DMS153 treated with DMSO at 0.1 percent for 48 hours (cell line): ENCODE results near the gene MSX2.
"Not testable (repeated sequence)": the region's sequence is repeated elsewhere in the genome, so short reads cannot be mapped to it uniquely, and the experiment has no call there.

ENCODE experiments used
- DNase-seq: peaks from one replicate; lab custom pipeline; 2025; ENCODE audit not compliant: unreplicated experiment; lab: John Stamatoyannopoulos, UW

Gene MSX2

DNA sequence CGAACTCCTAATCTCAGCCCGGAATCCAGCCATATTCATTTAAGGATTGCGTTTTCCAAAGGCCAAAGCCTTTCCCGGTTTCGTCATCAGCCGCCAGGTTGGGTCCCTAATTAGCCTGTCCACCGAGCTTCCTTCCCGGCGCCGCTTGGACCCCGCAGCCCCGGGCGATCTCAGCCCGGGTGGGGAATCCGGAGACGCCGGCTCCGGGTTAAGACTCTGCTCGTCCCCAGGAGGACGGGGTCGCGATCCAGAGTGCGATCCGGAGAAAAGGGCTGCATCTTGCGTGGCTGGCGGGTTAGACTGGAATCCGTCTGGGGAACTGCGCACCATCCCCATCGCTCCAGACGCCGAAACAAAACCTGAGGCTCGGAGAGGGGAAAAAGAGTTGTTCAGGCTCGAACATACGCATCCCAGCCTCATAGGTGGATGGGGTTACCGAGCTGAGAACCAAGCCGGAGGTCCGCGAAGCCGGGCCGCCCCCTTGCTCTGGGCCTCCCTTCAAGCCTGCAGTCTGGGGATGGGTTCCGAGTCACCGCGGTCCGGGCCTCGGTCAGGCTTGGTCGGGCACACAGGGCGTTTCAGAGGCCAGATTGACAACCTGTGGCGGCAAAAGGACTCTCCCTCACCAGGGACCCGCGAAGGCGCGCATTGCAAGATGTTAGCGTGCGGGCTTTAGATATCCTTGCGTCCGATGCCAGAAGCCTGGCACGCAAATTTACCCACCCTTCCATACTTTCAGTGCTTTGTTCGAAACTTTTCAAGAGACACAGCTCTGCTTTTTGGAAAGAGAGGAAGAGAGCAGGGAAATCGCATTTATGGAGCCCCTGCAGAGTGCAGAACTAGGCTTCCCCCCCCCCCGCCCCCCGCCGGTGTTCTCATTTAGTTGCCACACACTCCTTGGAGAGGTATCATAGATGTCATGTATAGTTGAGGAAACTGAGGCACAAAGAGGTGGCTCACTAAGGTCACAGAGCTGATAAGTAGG lies 7.9 kb downstream of the MSX2 start:
- no peak for DNase-seq

DNA sequence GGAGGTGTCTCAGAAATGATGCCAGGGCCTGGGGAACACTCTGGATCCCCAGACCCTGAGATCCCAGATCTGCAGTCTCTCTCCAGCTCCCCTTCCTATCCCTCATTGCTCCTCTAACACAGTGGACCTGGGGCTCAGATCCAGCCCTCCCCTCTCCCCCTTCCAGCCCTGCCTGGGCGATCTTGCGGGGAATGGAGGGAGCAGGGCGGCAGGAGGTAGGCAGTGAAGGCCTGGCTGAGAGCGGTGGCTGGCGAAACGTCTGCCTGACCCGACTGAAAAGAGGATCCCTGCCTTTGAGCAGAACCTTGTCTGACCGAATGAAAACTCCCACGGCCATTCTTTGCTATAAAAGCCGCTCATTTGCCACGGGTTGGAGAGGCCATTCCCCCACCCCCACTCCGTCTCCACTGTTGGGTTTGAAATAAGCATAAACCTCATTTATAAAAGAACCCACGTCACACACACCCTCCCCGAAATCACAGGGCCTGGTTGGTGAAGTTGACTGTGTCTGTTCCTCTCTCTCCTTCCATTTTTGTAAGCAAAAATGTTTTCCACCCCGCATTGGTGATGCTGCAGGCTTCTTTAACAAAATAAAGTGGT lies 8.8 kb downstream of the MSX2 start:
- DNase-seq = no peak

DNA sequence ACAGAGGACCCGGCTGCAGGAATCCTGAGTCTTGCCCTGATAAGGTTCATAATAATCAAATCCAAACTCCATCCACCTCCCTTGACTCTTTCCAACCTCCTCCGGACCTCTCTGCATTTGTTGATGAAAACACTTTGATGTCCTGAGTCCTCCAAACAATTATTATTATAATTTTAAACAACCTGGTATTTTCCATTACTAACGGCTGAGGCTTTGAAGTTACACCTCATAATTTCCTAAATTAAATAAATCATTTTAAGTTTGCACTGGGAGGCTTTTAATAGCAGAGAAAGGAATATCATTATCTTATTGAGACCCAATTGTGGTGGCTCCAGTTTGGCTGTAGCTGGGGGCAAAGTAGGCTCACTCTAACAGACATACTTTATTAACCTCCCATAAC lies 9.5 kb downstream of the MSX2 start:
- DNase-seq = no peak

DNA sequence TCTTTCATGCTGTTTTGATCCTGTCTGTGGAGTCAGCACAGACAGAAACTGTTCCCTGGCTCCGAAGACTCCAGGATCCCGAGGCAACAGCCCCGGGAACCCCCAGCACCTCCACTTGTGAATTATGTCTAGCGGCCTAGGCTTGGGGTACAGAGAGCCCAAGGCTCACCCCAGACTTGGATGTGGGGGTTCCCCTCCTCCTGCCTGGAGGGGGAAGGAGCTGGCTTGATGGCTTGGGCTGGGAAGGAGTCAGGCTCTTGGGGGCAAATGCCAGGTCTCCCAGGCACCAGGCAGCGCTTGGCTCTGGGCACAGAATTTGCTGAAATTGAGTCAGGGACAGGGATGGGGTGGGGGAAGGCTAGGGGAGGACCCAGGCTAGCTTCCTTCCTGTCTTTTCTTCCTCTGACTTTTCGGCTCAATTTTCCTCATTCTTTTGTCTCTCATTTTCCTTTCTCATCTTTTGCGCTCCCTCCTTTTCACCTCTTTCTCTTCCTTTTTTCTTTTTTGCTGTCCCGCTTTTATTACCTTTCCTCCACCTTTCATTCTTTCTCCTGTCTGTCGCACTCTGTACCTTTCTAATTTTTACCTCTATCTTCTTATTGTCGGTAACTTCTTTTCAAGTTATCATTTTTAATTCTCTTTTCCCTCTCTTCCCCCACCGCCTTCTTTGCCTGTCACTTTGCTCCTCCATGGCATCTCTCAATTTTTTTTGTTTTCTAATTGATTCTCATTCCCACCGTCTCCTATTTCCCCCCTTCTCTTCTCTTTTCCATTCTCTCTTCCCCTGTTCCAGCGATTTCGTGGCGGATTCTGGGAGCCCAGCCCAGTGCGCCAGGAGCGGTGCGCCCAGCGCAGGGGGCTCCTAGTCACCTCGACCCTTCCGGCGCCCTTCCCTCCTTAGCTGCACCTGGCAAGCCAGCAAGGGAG lies 10.5 kb downstream of the MSX2 start:
- DNase-seq = no peak

DNA sequence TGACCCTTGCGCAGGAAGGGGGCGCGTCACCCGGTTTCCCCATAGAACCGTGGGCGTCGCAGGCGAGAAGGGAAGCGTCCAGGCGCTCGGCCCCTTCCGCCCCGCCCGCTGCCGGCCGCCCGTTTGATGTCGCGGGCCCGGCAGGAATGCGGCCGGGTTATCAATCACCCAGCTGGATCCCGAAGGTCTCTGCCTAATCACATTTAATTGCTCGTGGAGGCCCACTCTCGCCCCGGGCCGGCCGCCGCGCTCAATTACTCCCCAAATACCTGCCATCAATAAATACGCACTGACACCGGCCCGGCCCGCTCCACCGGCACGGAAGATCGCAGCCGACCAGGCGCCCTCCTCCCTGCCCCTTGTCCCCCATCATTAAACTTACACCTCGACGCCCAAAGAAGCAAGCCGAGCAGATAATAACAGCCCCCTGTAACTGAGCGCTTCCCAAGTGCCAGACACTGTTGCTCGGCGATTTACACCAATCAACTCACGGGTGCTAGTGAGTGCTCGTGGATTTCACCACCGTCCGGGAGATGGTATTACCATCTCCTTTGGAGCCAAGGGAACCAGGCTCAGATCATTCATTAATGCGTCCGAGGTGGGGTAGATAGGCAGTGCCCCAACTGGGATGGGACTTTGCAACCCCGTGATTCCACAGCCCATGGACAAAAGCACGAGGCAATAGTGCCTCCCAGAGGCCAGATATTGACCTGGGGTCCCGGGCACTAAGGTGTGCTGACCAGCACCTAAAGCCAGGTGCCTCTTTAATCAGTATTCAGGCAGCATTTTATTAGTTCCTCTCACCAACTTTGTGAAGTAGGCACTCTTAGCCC lies 11.3 kb downstream of the MSX2 start:
- no peak for DNase-seq

DNA sequence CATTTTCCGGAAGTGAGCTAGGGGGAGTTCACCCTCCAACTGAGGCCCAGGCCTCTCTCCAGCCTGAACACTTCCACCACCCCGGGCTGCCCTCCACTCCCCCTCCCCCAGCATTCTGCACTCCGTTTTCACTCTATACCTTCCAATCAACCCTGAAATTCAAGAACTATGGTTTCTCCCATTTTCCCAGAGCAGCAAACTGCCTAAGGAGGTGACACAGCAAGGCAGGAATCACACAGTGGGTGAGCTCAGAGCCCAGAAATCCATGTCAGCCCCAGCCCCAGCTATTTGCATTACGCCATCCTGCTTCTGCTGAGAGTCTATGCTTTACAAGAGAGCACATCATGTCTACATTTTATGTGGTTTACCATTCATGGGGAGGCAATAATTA lies 11.9 kb downstream of the MSX2 start:
- DNase-seq = no peak

DNA sequence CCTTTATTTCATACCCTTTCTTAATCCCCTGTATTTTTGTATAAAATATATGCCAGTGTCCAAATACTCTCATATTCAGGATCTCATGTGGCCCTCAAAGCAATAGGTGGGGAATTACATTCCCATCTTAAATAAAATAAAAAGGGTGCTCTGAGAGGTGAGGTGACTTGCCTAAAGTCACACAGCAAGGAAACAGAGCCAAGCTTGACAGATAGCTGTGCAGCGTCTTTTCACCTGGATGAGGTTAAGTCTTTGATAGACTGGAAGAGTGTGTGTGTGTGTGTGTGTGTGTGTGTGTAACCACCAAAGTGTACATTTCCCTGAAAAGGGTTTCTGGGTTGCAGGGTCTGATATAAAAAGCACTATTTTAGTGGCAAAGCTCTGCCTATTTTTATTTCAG lies 12.4 kb downstream of the MSX2 start:
- no peak for DNase-seq

DNA sequence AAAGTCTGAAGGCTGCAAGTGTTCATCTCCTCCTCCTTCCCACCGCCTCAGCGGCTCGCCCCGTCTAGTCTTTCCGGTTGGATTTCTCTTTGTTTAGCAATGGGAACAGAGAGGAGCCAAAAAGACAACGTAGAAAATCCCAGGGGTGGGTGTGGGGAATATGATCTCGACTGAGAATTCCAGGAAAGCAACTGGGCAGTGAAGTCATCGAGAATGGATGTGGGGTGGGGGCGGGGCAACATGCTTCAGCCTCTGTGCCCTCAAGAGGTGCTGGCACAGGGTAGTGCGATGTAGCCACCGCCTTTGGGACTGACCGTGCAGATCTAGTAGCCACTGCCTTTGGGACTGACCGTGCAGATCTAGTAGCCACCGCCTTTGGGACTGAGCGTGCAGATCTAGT lies 12.9 kb downstream of the MSX2 start:
- DNase-seq = no peak

DNA sequence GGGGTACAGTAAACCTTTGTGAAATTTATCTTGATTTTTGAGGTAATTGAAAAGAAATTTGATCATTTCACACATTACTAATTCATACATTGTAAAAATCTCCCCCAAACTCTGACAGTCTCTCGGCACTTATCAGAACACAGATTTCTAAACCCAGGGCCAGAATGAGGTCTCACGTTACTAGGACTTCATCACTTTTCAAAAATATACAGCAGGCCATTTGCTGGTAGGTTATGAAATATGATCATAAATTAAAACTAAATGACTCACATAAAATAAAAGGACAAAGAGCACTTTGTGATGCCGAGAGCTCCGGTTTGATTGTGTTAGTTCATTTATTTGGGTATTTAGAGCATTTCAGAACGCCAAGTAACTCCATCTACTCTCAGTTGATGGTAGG lies 17.0 kb downstream of the MSX2 start:
- DNase-seq = no peak

DNA sequence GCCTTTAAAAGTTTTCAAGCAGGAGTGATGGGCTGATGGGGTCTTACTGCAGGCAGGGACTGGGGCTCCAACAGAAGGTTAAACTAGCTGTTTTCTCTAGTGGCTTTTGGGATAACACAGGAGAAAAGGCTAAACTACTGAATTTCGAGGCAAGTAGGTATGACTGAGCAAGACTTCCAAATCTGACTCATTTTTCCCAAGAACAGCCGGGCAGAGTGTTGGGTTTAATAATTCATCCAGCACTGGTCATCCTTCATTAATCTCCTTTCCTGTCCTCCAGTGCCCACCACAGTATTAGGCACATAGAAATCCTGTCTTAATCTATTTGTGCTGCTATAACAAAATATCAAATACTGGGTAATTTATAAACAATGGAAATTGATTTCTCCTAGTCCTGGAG lies 20.5 kb downstream of the MSX2 start:
- DNase-seq = no peak

DNA sequence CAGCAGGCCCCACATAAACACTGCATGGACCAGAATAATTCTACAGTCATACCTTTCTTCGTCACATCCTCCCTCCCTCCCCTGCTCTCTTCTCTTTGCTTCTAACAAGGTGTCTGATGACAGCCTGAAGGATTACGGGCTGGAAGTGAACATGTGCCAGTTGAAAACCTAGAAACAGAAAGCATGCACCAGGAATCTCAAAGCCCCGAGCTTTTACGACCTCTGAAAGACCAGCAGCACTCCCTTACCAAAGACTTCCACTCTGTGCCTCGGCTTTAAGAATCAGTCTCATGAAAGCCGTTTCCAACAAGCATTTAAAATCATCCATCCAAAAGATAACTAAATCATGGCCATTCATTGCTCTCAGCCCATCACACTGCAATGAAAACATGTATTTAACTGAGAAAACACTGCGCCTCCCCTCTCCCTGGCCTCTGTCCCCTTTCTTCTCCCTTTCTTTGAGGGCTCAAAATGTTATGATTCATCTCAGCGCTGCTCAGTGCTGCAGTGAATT lies 21.3 kb downstream of the MSX2 start:
- DNase-seq = no peak

DNA sequence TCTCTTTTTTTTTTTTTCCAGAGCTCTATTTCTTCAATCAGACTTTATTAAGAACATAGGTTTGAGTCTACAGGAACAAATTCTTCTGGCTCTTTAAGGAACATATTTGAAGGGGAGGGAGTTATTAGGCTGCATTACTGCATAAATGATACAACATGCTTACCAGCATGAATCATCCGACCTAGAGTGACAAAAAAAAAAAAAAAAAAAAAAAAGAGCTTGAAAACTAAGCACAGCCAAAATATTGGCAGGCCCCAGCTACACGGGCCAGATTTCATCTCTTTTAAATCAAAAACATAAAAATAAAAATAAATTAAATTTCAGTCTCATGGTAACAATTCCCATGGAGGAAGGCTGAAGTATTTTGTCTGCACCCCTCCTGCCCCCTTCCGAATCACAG lies 26.3 kb downstream of the MSX2 start:
- no peak for DNase-seq

DNA sequence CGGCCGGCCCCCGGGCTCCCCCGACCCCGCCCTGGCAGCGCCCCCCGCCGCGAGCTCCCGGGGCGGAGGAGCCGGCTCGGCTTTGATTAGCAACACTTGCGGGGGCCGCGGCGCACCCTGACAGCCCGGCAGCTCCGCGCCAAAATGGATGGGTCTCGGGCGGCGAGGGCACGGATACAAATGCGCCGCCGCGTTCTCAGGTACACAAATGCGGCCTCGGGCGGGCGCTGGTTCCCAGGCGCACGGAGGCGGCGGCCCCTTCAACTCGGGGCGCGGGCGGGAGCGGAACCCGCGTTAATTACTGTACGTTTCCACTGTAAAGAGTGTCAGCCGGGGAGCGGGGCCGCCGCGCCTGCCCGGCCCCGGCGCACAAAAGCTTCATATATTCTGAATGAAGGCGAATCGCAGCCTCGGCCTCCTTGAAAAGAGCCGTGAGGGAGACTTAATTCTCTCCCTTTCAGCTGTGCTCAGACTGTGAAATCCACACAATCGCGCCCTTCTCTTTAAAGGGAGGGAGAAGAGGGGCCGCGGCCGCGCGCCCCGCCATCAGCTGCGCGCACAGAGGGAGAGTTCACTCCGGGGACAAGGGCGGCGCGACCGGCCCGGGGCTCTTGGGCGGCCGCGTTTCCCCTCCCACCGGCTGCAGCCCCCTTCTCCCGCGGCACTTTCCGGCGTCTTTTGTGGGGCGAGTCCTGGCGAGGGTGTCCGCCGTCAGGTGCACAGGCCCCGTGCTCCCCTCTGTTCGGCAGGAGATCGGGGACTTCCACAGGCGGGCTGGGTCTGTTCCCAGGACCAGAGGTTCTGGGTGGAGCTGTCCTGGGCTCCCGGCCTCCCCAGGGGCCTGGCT lies 27.0 kb downstream of the MSX2 start:
- no peak for DNase-seq

DNA sequence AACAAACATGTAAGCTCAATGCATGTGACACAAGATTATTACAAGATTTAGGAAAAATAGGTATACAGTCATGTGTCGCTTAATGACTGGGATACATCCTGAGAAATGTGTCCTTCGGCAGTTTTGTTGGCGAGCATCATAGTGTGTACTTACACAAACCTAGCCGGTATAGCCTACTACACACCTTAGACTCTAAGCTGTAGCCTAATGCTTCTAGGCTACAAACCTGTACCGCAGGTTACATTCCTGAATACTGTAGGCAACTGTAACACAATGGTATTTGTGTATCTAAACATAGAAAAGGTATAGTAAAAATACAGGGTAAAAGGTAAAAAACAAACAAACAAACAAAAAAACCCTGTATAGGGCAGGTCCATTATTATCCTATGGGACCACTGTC lies 27.7 kb downstream of the MSX2 start:
- DNase-seq = no peak

DNA sequence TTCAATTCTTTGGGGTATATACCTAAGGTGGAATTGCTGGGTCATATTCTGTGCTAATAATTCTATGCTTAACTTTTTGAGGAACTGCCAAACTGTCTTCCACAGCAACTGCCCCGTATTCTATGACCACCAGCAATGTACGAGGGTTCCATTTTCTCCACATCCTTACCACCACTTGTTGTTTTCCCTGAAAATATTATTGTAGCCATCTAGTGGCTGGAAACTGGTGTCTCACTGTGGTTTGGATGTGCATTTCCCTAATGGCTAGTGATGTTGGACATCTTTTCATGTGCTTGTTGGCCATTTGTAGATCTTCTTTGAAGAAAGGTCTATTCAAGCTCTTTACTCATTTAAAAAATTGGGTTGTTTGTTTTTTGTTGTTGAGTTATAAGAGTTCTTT lies 30.7 kb downstream of the MSX2 start:
- no peak for DNase-seq

DNA sequence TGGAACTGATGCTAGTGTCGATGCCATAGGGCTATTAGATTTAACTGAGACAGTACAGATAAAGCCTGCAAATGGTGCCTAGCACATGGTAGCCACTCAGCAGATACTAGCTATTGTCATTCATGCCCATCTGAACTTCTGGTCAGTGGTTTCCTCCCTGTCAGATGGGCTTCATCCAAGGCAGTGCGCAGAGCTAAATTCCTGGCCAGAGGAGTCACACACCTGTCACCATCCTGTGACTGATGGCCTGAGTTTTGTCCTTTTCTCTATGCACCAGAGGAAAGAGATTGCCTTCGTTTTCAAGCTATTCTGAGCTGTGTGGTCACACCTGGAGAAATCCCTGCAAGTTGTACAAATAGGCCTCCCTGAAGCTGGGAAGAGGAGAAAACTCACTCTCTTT lies 34.7 kb downstream of the MSX2 start:
- no peak for DNase-seq

DNA sequence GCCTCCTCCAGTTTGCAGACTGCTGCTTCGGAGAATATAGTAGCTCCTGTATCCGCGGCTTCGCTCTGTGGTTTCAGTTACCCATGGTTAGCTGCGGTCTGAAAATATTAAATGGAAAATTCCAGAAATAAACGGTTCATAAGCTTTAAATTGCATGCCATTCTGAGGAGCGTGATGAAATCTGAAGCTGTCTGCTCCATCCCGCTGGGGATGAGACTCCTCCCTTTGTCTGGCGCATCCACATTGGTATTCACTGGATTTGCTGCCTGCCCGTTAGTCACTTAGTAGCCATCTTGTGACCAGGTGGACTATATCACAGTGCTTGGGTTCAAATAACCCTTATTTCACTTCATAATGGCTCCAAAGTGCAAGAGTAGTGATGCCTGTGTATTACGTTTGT lies 36.3 kb downstream of the MSX2 start:
- DNase-seq = no peak

DNA sequence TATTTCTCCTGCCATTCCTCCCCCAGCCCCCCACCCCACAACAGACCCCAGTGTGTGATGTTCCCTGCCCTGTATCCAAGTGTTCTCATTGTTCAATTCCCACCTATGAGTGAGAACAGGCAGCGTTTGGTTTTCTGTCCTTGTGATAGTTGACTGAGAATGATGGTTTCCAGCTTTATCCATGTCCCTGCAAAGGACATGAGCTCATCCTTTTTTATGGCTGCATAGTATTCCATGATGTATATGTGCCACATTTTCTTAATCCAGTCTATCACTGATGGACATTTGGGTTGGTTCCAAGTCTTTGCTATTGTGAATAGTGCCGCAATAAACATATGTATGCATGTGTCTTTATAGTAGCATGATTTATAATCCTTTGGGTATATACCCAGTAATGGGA lies 37.0 kb downstream of the MSX2 start:
- not testable (repeated sequence) for DNase-seq

DNA sequence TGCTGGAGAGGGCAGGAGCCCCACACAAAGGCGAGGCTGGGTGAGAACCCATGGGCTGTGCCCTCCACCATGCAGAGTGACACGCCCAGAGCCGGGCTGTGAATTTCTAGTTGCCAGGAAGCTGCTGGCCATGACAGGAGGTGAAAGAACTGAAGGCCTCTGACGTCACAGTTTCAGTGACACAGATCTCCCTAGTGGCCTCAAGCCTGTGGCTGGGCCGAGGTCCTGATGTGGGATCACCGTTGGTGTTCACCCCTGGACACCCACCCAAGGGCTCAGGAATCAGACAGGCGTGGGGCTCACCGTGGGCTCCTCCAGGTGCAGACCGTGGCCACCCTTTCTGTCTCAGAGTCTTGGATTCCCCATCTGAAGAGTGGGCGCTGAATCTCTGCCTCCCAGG lies 39.9 kb downstream of the MSX2 start:
- DNase-seq = no peak

DNA sequence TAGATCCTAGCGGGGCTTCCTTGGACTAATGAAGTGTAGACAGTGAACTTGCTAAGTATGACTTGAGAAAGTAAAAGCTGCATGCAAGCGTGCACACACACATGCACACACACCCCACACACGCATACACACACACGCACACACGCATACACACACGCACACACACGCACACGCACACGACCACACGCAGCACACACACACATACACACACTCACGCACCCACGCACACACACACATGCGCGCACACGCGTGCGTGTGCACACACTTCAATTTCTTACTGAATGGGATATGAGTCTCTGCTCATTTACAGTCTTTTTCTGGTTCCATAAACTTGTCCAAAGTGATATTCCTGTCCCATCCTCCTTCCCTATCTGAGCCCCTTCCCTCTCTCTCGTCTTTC lies 41.2 kb downstream of the MSX2 start:
- DNase-seq = no peak
